Forelimb muscle (tissue), 1 donor: Measurements from ENCODE around the gene RALA. TPM values are rescaled to one million over a fixed set of nuclear protein-coding genes. Genes with fewer than 3 reads are reported as not detected.

Experiments
- DNase-seq: peaks from one replicate; pipeline ENCODE4 v3.0.0-alpha.2; 2013; ENCODE audit warnings: low read depth
- polyA plus RNA-seq: library from polyadenylated mRNA; unstranded; fragments of 120-200 nt; gene quantifications from one replicate; pipeline ENCODE4 v1.2.1, GENCODE V29; 2013; ENCODE audit not compliant: insufficient read length

The RALA gene, protein sequence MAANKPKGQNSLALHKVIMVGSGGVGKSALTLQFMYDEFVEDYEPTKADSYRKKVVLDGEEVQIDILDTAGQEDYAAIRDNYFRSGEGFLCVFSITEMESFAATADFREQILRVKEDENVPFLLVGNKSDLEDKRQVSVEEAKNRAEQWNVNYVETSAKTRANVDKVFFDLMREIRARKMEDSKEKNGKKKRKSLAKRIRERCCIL
- 43.6 TPM for polyA plus RNA-seq

DNA sequence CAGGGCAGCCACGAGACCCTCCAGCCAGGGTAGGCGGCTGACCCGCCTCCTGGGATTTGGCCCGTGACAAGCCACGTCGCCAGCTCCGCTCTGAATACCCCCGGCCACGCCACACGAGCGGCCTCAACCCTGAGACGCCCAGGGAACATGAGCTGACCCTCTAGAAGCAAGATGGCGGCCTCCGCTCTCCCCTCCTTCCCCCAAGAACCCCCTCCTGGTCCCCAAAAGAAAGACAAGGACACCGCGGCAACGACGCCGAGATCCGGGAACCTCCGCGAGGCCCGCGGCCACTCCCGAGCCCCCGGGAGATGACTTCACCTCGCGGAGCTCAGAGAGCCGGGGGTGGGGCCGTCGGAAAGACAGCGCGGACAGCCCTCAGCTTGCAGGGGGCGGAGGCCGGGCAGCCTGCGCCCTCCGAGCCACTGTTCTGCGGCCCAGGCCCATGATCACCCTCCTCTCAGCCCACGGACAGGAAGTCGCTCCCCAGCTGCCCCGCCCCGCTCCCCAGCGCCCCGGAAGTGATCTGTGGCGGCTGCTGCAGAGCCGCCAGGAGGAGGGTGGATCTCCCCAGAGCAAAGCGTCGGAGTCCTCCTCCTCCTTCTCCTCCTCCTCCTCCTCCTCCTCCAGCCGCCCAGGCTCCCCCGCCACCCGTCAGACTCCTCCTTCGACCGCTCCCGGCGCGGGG lies at the start of gene RALA:
Gene RALA (plus strand): TSS at position 526 of the 685 bp plus-strand sequence. CDS start 63,096 bp downstream, outside the sequence.
- peak; percentile 73 for DNase-seq

DNA sequence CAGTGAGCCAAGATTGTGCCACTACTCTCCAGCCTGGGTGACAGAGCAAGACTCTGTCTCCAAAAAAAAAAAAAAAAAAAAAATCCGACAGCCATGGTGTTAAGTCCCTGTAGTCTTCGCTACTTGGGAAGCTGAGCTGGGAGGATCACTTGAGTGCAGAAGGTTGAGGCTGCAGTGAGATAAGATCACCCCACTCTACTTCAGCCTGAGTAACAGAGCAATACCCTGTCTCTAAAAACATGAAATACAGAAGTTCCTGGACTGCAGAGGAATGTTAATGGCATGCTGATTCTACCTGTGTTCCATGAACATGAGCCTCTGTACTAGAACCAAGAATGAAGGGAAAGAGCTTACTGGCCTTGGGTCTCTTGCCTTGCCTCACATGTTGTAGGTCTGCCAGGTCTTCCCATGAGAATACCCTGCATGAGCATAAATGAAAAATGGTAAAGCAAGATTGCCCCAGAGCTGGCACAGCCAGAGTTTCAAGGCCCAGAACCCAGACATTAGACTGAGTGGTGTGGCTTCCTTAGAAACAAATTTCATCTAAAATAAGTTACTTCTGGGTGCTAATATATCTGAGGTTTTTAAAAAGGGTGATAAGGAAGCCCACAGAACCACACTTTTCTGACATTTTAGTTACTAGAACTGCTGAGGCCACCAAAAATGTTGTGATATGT lies 48.6 kb upstream of the RALA start:
- DNase-seq: no peak

DNA sequence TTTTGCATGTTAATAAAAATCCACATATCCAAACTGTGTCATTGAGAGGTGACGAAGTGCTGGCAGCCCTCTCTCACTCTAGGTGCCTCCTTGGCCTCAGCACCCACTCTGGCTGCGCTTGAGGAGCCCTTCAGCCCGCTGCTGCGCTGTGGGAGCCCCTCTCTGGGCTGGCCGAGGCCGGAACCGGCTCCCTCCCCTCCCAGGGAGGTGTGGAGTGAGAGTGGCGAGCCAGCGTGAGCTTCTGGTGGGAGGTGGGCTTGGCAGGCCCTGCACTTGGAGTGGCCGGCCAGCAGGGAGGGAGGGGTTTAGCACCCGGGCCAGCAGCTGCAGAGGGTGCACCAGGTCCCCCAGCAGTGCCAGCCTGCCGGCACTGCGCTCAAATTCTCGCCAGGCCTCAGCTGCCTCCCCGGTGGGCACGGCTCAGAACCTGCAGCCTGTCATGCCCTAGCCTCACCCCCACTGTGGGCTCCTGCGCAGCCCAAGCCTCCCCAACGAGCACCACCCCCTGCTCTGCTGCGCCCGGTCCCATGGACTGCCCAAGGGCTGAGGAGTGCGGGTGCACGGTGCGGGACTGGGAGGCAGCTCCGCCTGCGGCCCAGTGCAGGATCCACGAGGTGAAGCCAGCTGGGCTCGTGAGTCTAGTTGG lies 46.0 kb upstream of the RALA start:
- no peak for DNase-seq

DNA sequence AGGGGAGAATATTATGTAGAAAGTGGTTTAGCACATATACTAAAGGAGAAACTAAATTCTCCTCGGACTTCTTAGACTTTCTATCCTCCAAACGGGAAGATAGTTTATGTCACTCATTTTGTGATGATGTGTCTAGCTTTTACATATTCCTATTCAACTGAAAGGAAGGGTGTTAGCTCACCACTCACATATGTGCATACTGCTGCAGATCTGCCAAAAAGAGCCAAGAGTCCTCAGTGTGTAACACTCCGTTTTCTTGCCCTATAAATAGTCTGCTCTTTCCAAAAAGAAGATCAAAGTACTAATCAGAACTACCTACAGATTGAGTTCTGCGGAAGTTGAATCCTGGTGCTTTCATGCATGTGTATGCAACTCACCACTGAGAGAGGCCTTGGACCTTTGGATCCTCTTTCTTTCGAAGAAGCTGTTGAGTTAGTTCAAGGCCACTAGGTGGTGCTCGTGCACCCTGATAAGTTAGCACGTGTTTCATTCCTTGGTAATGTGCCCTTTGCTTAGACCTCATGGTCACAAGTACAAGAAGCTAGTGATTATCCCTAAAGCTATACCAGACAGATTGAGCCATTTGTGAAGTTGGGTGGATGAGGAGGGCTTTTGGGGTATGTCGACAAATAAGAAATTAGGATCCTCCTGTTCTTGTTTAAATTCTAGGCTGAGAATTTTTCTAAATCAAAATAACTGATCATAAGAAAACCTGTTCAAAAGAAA lies 43.1 kb upstream of the RALA start:
- peak; percentile 96 for DNase-seq

DNA sequence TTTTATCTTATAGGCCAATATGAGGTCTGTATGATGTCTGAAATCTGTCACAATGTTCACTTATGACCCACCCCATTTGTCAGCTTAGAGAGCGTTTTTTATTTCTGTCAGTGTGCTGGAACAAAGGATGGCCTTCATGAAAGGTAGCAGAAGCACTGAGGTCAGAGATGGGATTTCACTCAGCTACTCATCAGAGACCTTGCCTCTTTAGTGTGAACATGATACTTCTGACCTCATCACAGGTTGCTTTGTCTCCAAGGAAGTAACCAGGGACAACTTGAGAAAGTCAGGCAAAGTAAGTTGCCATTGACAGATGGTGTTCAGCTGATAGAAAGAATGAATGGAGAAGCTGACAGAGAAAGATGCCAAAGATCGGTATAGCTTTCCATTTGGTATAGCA lies 40.8 kb upstream of the RALA start:
- DNase-seq: no peak

DNA sequence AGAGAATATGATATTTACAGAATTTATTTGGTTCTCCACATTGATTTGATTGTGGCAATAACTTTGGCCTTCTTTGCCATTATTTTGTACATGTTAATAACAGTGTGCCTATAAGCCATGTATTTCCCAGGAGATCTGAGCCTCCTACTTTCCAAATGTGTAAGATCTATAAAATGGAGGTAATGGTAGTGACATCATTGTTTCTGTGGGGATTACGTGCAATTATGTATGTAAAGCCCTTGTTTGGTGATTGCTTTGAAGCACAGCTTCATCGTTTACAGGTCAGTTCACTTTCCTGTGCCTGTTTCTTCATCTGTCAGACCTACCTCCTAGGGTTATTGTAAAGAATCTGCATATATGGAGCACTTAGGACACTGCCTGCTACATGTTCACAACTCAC lies 39.8 kb upstream of the RALA start:
- DNase-seq: no peak

DNA sequence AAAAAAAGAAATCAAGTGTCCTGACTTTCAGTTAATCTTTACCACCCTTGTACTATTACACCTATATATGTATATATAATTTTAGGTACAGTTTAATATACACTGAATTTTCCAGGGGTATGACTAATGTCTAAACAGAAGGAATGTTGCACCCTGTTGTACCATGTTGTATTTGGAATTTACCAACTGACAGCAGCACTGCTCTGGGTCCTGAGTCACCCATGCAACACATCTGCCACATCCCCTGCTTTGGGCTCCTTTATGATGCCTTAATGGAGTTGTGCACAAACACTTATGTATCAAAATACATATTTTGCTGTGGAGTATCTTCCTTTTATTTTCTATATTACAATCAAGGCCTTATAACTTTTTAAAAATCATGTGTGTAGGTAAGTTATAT lies 36.0 kb upstream of the RALA start:
- no peak for DNase-seq

DNA sequence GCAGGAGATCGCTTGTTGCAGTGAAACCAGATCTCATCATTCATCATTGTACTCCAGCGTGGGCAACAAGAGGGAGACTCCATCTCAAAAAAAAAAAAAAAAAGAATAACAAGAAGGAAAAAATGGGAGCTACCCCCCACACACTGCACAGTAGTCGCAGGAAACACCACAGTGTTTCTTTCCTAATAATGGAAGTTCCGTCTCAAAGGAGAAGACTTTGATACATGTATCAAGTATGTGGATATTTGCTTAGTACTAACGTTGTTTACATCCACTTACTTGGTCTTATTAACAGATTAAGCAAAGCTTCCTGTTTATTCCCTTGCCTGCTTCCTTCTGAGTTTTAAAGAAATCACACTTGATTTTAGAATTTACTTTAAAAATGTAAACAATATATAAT lies 35.0 kb upstream of the RALA start:
- DNase-seq: no peak

DNA sequence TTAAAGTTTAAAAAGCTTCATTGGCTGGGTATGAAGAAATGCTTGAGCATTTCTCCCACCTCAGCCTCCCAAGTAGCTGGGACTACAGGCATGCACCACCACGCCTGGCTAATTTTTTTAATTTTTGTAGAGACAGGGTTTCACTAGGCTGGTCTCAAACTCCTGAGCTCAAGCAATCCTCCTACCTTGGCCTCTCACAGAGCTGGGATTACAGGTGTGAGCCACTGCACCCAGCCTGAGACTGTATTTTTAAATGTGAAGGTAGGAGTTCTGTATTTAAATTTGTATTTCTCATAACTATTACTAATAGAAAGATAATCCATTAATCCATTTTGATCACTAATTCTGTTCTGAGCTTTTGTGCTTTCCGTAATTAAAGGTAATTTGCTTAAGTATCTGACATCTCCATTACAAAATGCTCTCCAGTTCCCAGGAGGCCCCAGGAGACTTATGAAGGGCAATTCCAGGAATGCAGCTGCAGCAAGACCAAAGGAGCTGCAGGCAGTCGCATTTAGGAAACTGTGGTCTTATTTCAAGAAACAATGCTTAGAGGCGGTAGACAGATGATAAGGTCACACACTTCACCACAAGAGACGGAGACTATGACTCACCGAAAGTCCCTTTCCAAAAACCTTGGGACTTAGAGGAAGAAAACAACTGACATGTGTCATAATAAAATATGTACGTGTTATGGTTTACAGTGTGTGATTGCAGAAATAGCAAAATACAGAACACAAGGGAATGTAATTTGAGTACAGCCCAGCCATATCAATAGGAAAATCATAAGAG lies 33.9 kb upstream of the RALA start:
- DNase-seq: no peak

DNA sequence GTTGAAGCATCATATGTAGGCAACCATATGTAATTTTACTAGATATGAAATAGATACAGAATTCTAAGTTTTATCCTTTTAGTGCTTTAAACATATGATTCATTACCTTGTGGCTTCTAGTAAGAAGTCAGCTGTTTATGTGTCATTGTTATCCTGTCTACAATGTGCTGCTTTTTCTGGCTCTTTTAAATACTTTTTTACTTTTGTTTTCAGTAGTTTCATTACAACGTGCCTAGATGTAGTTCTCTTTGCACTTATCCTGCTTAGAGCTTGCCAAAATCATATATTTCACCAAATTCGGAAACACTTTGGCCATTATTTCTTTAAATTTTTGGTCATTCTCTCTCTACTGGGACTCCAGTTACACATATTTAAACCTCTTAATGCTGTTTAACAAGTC lies 30.8 kb upstream of the RALA start:
- DNase-seq: no peak

DNA sequence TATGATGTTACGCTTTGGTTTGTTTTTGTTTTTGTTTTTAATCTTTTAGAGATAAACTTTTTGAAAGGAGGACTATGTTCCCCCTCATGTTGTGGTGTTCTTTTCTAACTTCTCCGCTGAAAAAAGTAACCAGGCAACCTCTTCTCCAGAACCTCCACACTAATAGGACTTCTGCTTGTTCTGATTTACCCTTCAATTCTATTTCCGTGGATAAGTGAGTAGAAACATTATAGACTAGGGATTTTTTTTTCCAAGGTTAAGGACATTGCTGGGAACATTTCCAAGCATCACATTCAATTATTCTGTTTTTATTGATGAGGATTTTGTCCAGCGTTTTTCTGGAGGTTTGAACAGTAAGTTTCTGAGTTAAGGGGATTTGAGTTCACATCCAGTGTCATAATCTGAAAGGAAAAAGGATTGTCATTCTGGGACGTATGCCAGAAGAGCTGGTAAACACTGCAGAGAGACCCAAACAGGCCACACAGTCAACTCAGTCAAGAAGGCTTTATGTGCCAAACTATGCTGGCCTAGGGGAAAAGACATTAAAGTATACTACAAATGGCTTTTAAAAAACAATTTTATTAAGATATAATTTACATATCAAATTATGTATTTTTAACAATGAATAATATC lies 28.3 kb upstream of the RALA start:
- DNase-seq: peak; percentile 46

DNA sequence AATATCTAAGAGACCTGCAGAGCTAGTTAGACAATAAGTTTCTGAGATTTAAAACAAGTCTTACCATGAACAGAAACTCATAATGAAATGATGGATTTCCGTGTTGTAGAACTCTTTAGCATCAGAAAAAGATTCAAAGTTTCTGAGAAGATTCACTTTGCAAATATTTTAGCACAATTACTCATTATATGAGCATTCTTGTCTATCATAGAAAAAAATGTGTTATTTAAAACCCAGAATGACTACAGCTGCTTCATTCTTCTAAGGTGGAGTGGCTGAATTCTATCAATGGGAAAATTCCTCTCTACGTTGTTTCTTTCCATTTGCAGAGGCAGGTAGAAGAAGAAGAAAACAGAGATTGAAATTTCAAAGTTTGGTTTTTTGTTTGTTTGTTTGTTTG lies 21.0 kb upstream of the RALA start:
- no peak for DNase-seq

DNA sequence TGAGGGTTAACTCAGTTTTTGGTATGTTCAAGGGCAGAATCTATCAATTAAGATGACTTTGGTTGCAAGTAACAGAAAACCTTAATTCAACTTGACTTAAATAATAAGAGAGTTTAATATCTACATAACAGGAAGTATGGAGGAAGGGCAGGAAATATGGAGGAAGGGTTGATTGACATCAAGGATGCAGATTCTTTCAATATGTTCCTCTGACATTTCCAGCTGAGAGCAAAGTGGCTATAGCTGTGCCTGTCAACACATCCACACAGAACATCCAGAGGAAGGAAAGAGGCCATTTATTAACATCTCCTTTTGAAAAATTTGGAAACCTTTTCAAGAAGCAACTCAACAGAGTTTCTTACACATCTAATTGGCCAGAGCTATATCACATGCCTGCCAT lies 19.4 kb upstream of the RALA start:
- no peak for DNase-seq

DNA sequence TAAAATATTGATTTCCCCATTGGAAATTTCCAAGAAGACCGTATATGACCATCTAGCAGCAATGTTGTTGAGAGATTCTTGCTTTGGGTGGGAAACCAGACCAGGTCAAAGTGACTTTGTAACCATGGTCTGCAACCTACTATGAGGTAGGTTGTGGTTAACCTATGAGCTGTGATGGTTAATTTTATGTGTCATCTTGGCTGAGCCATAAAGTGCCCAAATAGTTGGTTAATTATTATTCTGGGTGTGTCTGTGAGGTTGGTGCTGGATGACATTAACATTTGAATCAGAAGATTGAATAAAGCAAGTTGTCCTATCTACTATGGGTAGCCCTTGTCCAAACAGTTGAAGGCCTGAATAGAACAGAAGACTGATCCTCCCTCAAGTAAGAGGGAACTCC lies 18.3 kb upstream of the RALA start:
- DNase-seq: no peak

DNA sequence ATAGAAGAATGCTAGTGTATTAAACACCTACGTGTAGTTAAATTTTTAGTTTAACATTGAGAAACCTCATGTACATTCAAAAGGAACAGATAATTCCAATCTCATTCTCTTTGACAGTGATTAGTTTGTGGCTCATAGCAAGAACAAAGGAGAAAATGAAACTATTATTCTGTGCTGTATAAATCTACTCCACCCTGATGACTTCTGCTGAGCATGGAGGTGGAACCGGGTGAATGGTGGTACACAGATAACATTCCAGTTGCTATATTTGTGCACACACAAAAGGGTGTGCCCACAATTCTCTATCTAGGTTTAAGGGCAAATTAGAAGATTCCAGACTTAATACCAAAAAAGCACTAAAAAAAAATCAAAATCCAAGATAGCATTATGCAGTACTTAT lies 17.0 kb upstream of the RALA start:
- DNase-seq: no peak

DNA sequence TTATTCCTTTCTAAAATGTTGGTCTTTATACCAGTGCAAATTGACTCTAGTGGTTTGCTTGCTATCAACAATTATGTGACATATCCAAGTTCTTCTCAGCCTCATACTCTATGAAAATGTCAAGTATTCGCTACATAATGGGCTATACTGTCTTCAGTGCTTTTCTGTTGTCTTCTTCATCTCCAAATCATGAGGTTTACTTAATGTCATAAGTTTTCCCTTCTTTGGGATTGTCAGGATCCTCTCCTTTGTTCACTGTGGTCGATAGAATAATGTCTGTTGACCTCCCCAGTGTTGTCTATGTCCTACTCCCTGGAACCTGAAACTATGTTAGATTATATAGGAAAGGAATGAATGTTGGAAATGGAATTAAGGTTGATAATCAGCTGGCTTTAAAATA lies 16.4 kb upstream of the RALA start:
- DNase-seq: no peak

DNA sequence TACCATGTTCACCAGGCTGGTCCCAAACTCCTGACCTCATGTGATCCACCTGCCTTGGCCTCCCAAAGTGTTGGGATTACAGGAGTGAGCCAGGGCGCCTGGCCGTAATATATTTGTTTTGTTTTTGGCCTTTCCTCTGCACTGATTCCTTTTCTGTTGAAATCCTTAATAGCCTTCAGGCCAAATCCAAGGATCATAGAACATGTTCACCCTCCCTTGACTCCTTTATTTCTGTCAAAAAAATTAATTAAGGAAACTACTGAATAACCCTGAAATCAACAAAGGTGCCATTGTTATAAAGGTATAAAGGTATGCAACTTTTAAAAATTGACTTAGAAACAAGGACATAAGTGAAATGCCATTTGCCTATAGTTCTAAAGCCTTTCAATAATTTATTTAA lies 15.5 kb upstream of the RALA start:
- DNase-seq: no peak

DNA sequence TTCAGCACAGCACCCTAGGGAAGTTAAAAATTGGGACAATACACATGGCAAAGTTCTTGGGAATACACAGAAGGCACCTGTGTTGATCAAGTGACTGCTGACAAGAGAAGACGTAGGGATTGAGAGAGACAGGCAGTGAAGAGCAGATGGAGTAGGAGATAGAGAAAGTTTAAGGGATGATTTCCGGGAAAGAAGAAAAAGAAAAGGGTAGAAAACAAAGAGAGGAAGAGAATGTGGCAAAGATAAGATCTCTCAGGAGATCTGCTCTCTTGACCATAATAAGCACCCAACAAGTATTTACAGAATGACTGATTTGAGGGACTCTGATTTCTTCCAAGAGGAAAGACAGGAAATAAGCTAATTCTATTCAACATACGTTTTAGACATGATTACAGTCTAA lies 15.1 kb upstream of the RALA start:
- DNase-seq: no peak

DNA sequence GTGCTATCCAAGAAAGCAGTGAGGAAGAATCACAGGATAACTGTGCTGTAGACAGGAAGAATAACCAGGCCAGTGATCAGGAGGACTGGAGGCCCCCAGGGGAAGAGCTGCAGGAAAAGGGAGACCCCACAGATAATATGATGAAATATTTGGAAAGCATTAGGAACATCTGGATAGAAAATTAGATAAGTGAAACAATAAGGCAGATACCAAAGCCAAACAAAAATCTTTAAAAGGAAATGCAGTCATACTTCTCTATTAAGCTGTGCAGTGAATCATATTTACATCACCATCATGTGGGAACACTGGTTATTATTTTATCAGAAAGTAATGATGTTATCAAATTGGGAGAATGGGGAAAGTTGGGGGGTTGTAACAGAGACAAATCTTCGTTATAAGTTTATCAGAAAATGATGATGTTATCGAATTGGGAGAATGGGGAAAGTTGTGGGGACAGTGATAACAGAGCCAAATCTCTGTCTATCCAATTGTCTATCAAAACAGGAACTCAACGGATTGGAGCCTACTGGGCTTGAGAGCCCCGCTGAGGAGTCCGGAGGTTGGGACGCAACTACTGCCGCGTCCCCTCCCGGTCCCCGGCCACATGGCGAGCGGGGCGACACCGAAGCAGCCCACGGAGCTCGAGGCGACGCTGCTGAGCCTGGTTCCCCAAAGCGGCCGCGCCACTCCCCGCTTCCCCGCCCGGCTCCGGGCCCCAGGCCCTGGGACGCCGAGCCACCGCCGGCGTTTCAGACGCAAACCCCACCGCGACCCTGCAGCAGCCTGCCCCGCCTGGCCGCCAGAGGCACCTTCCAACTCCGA lies 14.0 kb upstream of the RALA start:
- DNase-seq: peak; percentile 68

DNA sequence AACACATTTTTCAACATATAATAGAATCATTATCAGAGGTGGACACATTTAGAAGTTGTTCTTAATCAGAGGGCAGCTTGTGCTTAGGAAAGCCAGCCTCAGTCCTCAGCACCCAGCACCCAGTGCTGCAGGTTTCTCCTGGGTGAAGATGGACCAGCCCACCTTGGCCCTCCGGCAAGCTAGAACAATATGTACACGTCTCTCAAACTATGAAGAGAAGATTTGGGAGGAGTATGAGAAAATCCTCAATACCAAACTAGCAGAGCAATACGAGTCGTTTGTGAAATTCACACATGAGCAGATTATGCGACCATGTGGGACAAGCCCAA lies 13.5 kb upstream of the RALA start:
- DNase-seq: no peak
